ENCODE data around the gene CAMTA1. TPM values are rescaled to one million over a fixed set of nuclear protein-coding genes. Genes with fewer than 3 reads are reported as not detected.

The CAMTA1 gene
- total RNA-seq, 2 donors from 2014 or later: 100 to 102 TPM

- DNase-seq (ENCODE audit: low spot score): no peak
- no peak for TF ChIP-seq POLR2A (IDR thresholded peaks at IDR 0.05)
- no peak for TF ChIP-seq POLR2AphosphoS5 (IDR thresholded peaks at IDR 0.05)
- TF ChIP-seq, protein P1, sequence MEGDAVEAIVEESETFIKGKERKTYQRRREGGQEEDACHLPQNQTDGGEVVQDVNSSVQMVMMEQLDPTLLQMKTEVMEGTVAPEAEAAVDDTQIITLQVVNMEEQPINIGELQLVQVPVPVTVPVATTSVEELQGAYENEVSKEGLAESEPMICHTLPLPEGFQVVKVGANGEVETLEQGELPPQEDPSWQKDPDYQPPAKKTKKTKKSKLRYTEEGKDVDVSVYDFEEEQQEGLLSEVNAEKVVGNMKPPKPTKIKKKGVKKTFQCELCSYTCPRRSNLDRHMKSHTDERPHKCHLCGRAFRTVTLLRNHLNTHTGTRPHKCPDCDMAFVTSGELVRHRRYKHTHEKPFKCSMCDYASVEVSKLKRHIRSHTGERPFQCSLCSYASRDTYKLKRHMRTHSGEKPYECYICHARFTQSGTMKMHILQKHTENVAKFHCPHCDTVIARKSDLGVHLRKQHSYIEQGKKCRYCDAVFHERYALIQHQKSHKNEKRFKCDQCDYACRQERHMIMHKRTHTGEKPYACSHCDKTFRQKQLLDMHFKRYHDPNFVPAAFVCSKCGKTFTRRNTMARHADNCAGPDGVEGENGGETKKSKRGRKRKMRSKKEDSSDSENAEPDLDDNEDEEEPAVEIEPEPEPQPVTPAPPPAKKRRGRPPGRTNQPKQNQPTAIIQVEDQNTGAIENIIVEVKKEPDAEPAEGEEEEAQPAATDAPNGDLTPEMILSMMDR (IDR thresholded peaks at IDR 0.05): no peak
- no peak overlapping the region for H3K27ac ChIP-seq
- intact Hi-C loops (cut with DNase I): no loop called here
- no peaks in the 10 kb centered on the region for H3K4me1 ChIP-seq (replicated peaks)
- no peaks in the 10 kb centered on the region for H3K27me3 ChIP-seq (replicated peaks; ENCODE audit: insufficient read depth)
- no peaks in the 10 kb centered on the region for H3K36me3 ChIP-seq
- WGBS: 79% methylated on average over 6 of the region's 6 CpGs
- H3K9me3 ChIP-seq: no peaks in the 10 kb centered on the region
- no peak overlapping the region for H3K4me3 ChIP-seq
Observed at GRCh38 chr1:6819246-6820040, 34.2 kb downstream of the CAMTA1 start.

- 74% methylated on average over 2 of the region's 2 CpGs for WGBS
- intact Hi-C loops (cut with DNase I): no loop called here
- no peak overlapping the region for H3K27ac ChIP-seq
Observed at GRCh38 chr1:6820899-6821298, 35.6 kb downstream of the CAMTA1 start.

DNA sequence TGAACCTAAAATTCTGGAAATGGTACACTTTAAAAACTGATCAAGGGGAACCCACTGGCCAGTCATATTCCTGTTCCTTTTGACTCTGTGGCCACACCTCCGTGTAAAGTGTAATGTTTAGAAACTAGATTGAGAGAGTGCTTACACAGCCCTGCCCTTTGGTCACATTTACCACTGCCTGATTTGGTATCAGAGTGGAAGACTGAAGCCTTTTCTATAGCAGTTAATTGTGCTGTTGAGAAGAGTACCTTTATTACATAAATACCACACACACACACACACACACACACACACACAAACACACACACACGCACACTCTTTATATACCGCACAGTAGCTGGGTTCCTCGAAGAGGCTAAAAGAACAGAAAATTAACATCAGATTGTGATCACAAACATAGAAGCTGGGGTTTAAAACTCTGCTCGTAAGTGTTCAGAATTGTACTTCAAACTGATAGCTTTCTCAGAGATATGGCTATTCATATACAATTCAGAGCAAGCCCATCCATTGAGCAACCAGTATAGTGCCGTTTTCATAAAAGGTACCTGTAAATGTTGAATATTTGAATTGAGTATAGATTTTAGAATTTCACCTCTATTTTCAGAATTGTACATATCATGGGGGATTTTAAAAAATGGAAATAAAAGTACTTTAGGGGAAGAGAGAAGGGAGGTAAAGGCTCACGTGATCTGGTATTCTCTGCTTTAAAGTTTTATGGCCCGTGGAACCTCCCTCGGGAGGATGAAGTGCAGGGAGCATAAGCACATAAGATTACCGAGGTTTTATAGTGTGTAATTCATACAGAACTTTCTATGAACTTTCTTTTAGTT is 37.5 kb downstream of the CAMTA1 start:
- intact Hi-C loops (cut with DNase I): no loop called here
- no peaks in the 10 kb centered on the region for H3K27me3 ChIP-seq (replicated peaks; ENCODE audit: insufficient read depth)
- H3K4me3 ChIP-seq: no peak overlapping the region
- no peak for DNase-seq (ENCODE audit: low spot score)
- H3K36me3 ChIP-seq: no peaks in the 10 kb centered on the region
- 56% methylated on average over 10 of the region's 10 CpGs for WGBS
- no peaks in the 10 kb centered on the region for H3K9me3 ChIP-seq
- H3K27ac ChIP-seq: no peak overlapping the region
- no peak for TF ChIP-seq POLR2AphosphoS5 (IDR thresholded peaks at IDR 0.05)
- no peak for TF ChIP-seq POLR2A (IDR thresholded peaks at IDR 0.05)
- TF ChIP-seq, protein P1 (IDR thresholded peaks at IDR 0.05): no peak
- H3K4me1 ChIP-seq (replicated peaks): no peaks in the 10 kb centered on the region

More at GRCh38 chr1:6820899-6821298, 35.6 kb downstream of the CAMTA1 start:
- no peak for DNase-seq (ENCODE audit: low spot score)
- Histone ChIP-seq H3K4me1 (replicated peaks) (no peaks in the 10 kb centered on the region), H3K36me3 (no peaks in the 10 kb centered on the region), H3K9me3 (no peaks in the 10 kb centered on the region), H3K27me3 (replicated peaks; ENCODE audit: insufficient read depth) (no peaks in the 10 kb centered on the region), H3K4me3 (no peak overlapping the region)
- TF ChIP-seq POLR2AphosphoS5 (IDR thresholded peaks at IDR 0.05) (no peak), POLR2A (IDR thresholded peaks at IDR 0.05) (no peak)
- TF ChIP-seq, protein P1 (IDR thresholded peaks at IDR 0.05): no peak

DNA sequence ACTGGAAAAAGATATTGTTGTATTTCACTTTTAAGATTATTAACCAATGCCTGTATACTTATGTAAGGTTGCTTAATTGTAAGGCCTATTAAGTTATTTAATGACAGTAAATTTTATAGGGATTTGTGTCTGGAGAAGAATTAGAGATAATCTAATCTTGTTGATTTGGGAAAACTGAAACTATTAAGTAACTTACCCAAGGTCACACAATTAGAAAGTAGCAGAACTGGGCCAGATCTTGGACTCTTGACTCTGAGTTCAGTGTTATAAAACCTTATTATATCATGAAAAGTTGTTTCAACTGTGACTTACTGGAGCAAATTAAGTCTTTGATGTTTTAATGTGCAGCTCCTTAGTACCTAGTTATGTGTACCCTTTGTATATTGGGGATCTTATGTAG is 38.5 kb downstream of the CAMTA1 start:
- intact Hi-C loops (cut with DNase I): no loop called here
- TF ChIP-seq POLR2AphosphoS5 (IDR thresholded peaks at IDR 0.05) (no peak), POLR2A (IDR thresholded peaks at IDR 0.05) (no peak)
- TF ChIP-seq, protein P1 (IDR thresholded peaks at IDR 0.05): no peak
- no peak overlapping the region for H3K27ac ChIP-seq

More for the DNA sequence above, 38.5 kb downstream of the CAMTA1 start:
- H3K4me3 ChIP-seq: no peak overlapping the region
- DNase-seq (ENCODE audit: low spot score): no peak
- H3K4me1 ChIP-seq (replicated peaks): no peaks in the 10 kb centered on the region
- H3K36me3 ChIP-seq: no peaks in the 10 kb centered on the region
- H3K27me3 ChIP-seq (replicated peaks; ENCODE audit: insufficient read depth): no peaks in the 10 kb centered on the region
- H3K9me3 ChIP-seq: no peaks in the 10 kb centered on the region

Measured in prostate gland (tissue), 2 donors.